GM23338 (cell line): ENCODE measurements around the gene OTOGL. TPM values are rescaled to one million over a fixed set of nuclear protein-coding genes. Genes with fewer than 3 reads are reported as not detected.

Experiments used
- ATAC-seq: fragments of 200-7000 bp; cut with Tn5 transposase; 3 replicates; pipeline ENCODE4 v1.9.1; 2020
- DNase-seq: peaks from one replicate; pipeline ENCODE4 v3.0.0-alpha.2; 2015; ENCODE audit warnings: low spot score
- H2AFZ ChIP-seq: fragments of 200-600 bp; sonication (generic); 2 replicates; pipeline ENCODE4 v1.8.0; 2016; ENCODE audit warnings: antibody characterized with exemption, mild to moderate bottlenecking, moderate library complexity
- H3F3A ChIP-seq: fragments of 200-600 bp; sonication (generic); replicated peaks from 2 replicates; pipeline ENCODE4 v1.8.0; 2017; ENCODE audit warnings: antibody characterized with exemption, mixed run types, low read depth
- H3K27ac ChIP-seq: fragments of 200-600 bp; sonication (generic); 2 replicates; pipeline ENCODE4 v1.6.1; 2016; ENCODE audit warnings: low read depth
- H3K27me3 ChIP-seq: fragments of 200-600 bp; sonication (generic); 2 replicates; pipeline ENCODE4 v1.8.0; 2016; ENCODE audit warnings: mild to moderate bottlenecking, mixed run types, moderate library complexity; ENCODE audit not compliant: insufficient read depth
- H3K36me3 ChIP-seq: fragments of 200-600 bp; sonication (generic); 2 replicates; pipeline ENCODE4 v1.8.0; 2016; ENCODE audit warnings: mild to moderate bottlenecking; ENCODE audit not compliant: insufficient read depth
- H3K4me1 ChIP-seq: fragments of 200-600 bp; sonication (generic); 2 replicates; pipeline ENCODE4 v1.8.0; 2016; ENCODE audit warnings: mild to moderate bottlenecking, moderate library complexity; ENCODE audit not compliant: insufficient read depth
- H3K4me2 ChIP-seq: fragments of 200-600 bp; sonication (generic); 2 replicates; pipeline ENCODE4 v1.7.1; 2017; ENCODE audit warnings: mixed run types
- H3K4me3 ChIP-seq: fragments of 200-600 bp; sonication (generic); 2 replicates; pipeline ENCODE4 v1.6.1; 2016; ENCODE audit warnings: mixed run types
- H3K79me2 ChIP-seq: fragments of 200-600 bp; sonication (generic); replicated peaks from 2 replicates; pipeline ENCODE4 v1.8.0; 2017; ENCODE audit warnings: mild to moderate bottlenecking; ENCODE audit not compliant: insufficient read depth
- H3K9me2 ChIP-seq: fragments of 200-600 bp; sonication (generic); 2 replicates; pipeline ENCODE4 v1.8.0; 2017; ENCODE audit not compliant: insufficient read depth
- H4K20me1 ChIP-seq: fragments of 200-600 bp; sonication (generic); replicated peaks from 2 replicates; pipeline ENCODE4 v1.8.0; 2017; ENCODE audit warnings: mild to moderate bottlenecking; ENCODE audit not compliant: insufficient read depth
- H3K27ac Mint-ChIP-seq: 2 replicates; pipeline ENCODE4 v1.8.0; 2020; ENCODE audit warnings: inconsistent platforms, mild to moderate bottlenecking, moderate library complexity, mixed read lengths
- H3K27me3 Mint-ChIP-seq: 3 replicates; pipeline ENCODE4 v1.8.0; 2022; ENCODE audit warnings: low read depth, mild to moderate bottlenecking, moderate library complexity, mixed read lengths, inconsistent platforms; ENCODE audit not compliant: insufficient read depth, poor library complexity
- H3K36me3 Mint-ChIP-seq: 3 replicates; pipeline ENCODE4 v1.8.0; 2021; ENCODE audit warnings: low read depth, mild to moderate bottlenecking, inconsistent platforms, moderate library complexity, mixed read lengths
- H3K4me1 Mint-ChIP-seq: 3 replicates; pipeline ENCODE4 v1.8.0; 2020; ENCODE audit warnings: mild to moderate bottlenecking, inconsistent platforms, mixed read lengths
- H3K4me3 Mint-ChIP-seq: 3 replicates; pipeline ENCODE4 v1.8.0; 2021; ENCODE audit warnings: moderate library complexity, mild to moderate bottlenecking, inconsistent platforms, mixed read lengths
- H3K9me3 Mint-ChIP-seq: 3 replicates; pipeline ENCODE4 v1.8.0; 2020; ENCODE audit warnings: moderate library complexity, mild to moderate bottlenecking, inconsistent platforms, mixed read lengths
- CREB1 ChIP-seq: fragments of 250-450 bp; sonication (Bioruptor Pico); IDR thresholded peaks from 2 replicates; pipeline ENCODE4 v1.5.0; 2020; ENCODE audit warnings: low read depth, mild to moderate bottlenecking, moderate library complexity
- EZH2 ChIP-seq: fragments of 200-600 bp; sonication (generic); IDR thresholded peaks from one replicate; pipeline ENCODE4 v1.8.0; 2017; ENCODE audit warnings: antibody characterized with exemption, mild to moderate bottlenecking, low read depth; ENCODE audit not compliant: unreplicated experiment
- EZH2phosphoT487 ChIP-seq: fragments of 200-600 bp; sonication (generic); IDR thresholded peaks from one replicate; pipeline ENCODE4 v1.8.1; 2018; ENCODE audit warnings: antibody characterized with exemption; ENCODE audit not compliant: unreplicated experiment
- JUNB ChIP-seq: IDR thresholded peaks from one replicate; pipeline ENCODE4 v1.6.1; 2016; ENCODE audit warnings: antibody characterized with exemption; ENCODE audit not compliant: unreplicated experiment
- NANOG ChIP-seq: IDR thresholded peaks from 2 replicates; pipeline ENCODE4 v1.6.1; 2016; ENCODE audit warnings: antibody characterized with exemption, borderline replicate concordance
- POLR2AphosphoS5 ChIP-seq: IDR thresholded peaks from 2 replicates; pipeline ENCODE4 v1.6.1; 2016; ENCODE audit warnings: antibody characterized with exemption, low read depth
- STAT1 ChIP-seq: IDR thresholded peaks from one replicate; pipeline ENCODE4 v1.6.1; 2016; ENCODE audit warnings: antibody characterized with exemption; ENCODE audit not compliant: unreplicated experiment
- ZNF114 ChIP-seq: fragments of 250-450 bp; sonication (Bioruptor Pico); IDR thresholded peaks from 2 replicates; pipeline ENCODE4 v1.5.0; 2020; ENCODE audit warnings: mild to moderate bottlenecking, moderate library complexity
- ZNF331 ChIP-seq: fragments of 250-450 bp; sonication (Bioruptor Pico); IDR thresholded peaks from 2 replicates; pipeline ENCODE4 v1.5.0; 2020; ENCODE audit warnings: low read depth, mild to moderate bottlenecking, moderate library complexity
- polyA plus RNA-seq: library from polyadenylated mRNA; unstranded; fragments of >200 nt; fragmentation: Nextera tagmentation; extraction: Ambion mirVana; gene quantifications from 2 replicates; pipeline ENCODE4 v1.2.1, GENCODE V29; 2016
- total RNA-seq: library from RNA; depleted of rRNA; stranded (reverse); fragments of >200 nt; shearing (Covaris generic); gene quantifications from 2 replicates; pipeline ENCODE4 v1.2.3, GENCODE V29; 2014
- TF ChIP-seq, protein P1 (sequence below): IDR thresholded peaks from one replicate; pipeline ENCODE4 v1.6.1; 2018; ENCODE audit warnings: antibody characterized with exemption; ENCODE audit not compliant: unreplicated experiment
- TF ChIP-seq, protein P2 (sequence below), 2 experiments: fragments of 200-600 bp in 1 of 2; sonication (generic) in 1 of 2; conservative IDR thresholded peaks; 2 replicates each; pipeline versions ENCODE4 v1.5.1 to v1.6.1; 2016 to 2017; ENCODE audit warnings: antibody characterized with exemption in 2 of 2, low read depth in 2 of 2, mild to moderate bottlenecking in 2 of 2, moderate library complexity in 1 of 2
- TF ChIP-seq, protein P3 (sequence below): IDR thresholded peaks from 2 replicates; pipeline ENCODE4 v1.6.1; 2016; ENCODE audit warnings: antibody characterized with exemption
- TF ChIP-seq, protein P4 (sequence below): fragments of 250-450 bp; sonication (Bioruptor Pico); IDR thresholded peaks from 2 replicates; pipeline ENCODE4 v1.5.0; 2020; ENCODE audit warnings: mild to moderate bottlenecking, moderate library complexity

The OTOGL gene
- total and polyA plus RNA-seq, 2 experiments from 2014 or later: 0.36 to 0.66 TPM

DNA sequence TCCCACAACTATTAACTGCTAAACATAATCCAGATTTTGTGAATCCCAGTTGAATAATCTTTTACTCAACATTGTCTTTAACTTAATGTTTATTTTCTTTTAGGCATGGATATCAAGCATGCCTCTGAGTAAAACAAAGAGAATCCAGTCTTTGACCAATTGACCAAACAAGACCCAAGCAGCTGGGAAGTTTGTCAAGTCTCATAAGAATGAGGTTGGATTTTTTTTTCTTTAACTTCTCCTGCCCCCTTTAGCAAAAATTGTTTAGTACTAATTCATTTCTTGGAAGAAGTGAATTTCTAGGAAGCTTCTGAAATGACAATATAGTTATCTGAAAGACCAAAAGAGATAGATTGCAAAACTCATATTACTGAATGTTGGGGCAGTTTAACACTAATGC is 89.9 kb downstream of the OTOGL start:
- Histone ChIP-seq H2AFZ (no peak overlapping the region), H3K4me2 (no peak overlapping the region), H3K9me2 (0 out of 2 replicates have a peak, but pooled peaks cover 3% of the 10 kb centered on the region), H3K79me2 (no peaks in the 10 kb centered on the region), H3K4me3 (no peak overlapping the region), H4K20me1 (no peaks in the 10 kb centered on the region), H3K27me3 (no peaks in the 10 kb centered on the region), H3K36me3 (no peaks in the 10 kb centered on the region), H3K4me1 (peaks cover 6% of the 10 kb centered on the region; the same call in 1 of the 2 replicates), H3K27ac (no peak overlapping the region), H3F3A (no peaks in the 10 kb centered on the region)
- Mint-ChIP-seq H3K4me1 (peaks cover 17% of the 10 kb centered on the region), H3K4me3 (no peak overlapping the region), H3K9me3 (no peaks in the 10 kb centered on the region), H3K27me3 (peaks cover 2% of the 10 kb centered on the region), H3K27ac (no peak overlapping the region), H3K36me3 (no peaks in the 10 kb centered on the region)
- TF ChIP-seq, protein P1, sequence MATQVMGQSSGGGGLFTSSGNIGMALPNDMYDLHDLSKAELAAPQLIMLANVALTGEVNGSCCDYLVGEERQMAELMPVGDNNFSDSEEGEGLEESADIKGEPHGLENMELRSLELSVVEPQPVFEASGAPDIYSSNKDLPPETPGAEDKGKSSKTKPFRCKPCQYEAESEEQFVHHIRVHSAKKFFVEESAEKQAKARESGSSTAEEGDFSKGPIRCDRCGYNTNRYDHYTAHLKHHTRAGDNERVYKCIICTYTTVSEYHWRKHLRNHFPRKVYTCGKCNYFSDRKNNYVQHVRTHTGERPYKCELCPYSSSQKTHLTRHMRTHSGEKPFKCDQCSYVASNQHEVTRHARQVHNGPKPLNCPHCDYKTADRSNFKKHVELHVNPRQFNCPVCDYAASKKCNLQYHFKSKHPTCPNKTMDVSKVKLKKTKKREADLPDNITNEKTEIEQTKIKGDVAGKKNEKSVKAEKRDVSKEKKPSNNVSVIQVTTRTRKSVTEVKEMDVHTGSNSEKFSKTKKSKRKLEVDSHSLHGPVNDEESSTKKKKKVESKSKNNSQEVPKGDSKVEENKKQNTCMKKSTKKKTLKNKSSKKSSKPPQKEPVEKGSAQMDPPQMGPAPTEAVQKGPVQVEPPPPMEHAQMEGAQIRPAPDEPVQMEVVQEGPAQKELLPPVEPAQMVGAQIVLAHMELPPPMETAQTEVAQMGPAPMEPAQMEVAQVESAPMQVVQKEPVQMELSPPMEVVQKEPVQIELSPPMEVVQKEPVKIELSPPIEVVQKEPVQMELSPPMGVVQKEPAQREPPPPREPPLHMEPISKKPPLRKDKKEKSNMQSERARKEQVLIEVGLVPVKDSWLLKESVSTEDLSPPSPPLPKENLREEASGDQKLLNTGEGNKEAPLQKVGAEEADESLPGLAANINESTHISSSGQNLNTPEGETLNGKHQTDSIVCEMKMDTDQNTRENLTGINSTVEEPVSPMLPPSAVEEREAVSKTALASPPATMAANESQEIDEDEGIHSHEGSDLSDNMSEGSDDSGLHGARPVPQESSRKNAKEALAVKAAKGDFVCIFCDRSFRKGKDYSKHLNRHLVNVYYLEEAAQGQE: no peak
- TF ChIP-seq POLR2AphosphoS5: no peak
- TF ChIP-seq ZNF114 (CRISPR knock-in tag): no peak
- TF ChIP-seq, protein P2, sequence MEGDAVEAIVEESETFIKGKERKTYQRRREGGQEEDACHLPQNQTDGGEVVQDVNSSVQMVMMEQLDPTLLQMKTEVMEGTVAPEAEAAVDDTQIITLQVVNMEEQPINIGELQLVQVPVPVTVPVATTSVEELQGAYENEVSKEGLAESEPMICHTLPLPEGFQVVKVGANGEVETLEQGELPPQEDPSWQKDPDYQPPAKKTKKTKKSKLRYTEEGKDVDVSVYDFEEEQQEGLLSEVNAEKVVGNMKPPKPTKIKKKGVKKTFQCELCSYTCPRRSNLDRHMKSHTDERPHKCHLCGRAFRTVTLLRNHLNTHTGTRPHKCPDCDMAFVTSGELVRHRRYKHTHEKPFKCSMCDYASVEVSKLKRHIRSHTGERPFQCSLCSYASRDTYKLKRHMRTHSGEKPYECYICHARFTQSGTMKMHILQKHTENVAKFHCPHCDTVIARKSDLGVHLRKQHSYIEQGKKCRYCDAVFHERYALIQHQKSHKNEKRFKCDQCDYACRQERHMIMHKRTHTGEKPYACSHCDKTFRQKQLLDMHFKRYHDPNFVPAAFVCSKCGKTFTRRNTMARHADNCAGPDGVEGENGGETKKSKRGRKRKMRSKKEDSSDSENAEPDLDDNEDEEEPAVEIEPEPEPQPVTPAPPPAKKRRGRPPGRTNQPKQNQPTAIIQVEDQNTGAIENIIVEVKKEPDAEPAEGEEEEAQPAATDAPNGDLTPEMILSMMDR (conservative IDR thresholded peaks at IDR 0.05; ENCODE audit: low read depth in 2 of 2): no peak
- no peak for TF ChIP-seq EZH2
- no peak for TF ChIP-seq EZH2phosphoT487
- no peak for TF ChIP-seq CREB1 (CRISPR knock-in tag)
- no peak for TF ChIP-seq JUNB
- no peak for TF ChIP-seq STAT1
- TF ChIP-seq NANOG: no peak
- TF ChIP-seq, protein P3, sequence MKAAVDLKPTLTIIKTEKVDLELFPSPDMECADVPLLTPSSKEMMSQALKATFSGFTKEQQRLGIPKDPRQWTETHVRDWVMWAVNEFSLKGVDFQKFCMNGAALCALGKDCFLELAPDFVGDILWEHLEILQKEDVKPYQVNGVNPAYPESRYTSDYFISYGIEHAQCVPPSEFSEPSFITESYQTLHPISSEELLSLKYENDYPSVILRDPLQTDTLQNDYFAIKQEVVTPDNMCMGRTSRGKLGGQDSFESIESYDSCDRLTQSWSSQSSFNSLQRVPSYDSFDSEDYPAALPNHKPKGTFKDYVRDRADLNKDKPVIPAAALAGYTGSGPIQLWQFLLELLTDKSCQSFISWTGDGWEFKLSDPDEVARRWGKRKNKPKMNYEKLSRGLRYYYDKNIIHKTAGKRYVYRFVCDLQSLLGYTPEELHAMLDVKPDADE: no peak
- TF ChIP-seq ZNF331 (CRISPR knock-in tag): no peak
- TF ChIP-seq, protein P4, sequence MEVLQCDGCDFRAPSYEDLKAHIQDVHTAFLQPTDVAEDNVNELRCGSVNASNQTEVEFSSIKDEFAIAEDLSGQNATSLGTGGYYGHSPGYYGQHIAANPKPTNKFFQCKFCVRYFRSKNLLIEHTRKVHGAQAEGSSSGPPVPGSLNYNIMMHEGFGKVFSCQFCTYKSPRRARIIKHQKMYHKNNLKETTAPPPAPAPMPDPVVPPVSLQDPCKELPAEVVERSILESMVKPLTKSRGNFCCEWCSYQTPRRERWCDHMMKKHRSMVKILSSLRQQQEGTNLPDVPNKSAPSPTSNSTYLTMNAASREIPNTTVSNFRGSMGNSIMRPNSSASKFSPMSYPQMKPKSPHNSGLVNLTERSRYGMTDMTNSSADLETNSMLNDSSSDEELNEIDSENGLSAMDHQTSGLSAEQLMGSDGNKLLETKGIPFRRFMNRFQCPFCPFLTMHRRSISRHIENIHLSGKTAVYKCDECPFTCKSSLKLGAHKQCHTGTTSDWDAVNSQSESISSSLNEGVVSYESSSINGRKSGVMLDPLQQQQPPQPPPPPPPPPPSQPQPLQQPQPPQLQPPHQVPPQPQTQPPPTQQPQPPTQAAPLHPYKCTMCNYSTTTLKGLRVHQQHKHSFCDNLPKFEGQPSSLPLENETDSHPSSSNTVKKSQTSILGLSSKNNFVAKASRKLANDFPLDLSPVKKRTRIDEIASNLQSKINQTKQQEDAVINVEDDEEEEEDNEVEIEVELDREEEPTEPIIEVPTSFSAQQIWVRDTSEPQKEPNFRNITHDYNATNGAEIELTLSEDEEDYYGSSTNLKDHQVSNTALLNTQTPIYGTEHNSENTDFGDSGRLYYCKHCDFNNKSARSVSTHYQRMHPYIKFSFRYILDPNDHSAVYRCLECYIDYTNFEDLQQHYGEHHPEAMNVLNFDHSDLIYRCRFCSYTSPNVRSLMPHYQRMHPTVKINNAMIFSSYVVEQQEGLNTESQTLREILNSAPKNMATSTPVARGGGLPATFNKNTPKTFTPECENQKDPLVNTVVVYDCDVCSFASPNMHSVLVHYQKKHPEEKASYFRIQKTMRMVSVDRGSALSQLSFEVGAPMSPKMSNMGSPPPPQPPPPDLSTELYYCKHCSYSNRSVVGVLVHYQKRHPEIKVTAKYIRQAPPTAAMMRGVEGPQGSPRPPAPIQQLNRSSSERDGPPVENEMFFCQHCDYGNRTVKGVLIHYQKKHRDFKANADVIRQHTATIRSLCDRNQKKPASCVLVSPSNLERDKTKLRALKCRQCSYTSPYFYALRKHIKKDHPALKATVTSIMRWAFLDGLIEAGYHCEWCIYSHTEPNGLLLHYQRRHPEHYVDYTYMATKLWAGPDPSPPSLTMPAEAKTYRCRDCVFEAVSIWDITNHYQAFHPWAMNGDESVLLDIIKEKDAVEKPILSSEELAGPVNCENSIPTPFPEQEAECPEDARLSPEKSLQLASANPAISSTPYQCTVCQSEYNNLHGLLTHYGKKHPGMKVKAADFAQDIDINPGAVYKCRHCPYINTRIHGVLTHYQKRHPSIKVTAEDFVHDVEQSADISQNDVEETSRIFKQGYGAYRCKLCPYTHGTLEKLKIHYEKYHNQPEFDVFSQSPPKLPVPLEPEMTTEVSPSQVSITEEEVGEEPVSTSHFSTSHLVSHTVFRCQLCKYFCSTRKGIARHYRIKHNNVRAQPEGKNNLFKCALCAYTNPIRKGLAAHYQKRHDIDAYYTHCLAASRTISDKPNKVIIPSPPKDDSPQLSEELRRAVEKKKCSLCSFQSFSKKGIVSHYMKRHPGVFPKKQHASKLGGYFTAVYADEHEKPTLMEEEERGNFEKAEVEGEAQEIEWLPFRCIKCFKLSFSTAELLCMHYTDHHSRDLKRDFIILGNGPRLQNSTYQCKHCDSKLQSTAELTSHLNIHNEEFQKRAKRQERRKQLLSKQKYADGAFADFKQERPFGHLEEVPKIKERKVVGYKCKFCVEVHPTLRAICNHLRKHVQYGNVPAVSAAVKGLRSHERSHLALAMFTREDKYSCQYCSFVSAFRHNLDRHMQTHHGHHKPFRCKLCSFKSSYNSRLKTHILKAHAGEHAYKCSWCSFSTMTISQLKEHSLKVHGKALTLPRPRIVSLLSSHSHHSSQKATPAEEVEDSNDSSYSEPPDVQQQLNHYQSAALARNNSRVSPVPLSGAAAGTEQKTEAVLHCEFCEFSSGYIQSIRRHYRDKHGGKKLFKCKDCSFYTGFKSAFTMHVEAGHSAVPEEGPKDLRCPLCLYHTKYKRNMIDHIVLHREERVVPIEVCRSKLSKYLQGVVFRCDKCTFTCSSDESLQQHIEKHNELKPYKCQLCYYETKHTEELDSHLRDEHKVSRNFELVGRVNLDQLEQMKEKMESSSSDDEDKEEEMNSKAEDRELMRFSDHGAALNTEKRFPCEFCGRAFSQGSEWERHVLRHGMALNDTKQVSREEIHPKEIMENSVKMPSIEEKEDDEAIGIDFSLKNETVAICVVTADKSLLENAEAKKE (CRISPR knock-in tag): no peak
- ATAC-seq (no peak), DNase-seq (no peak)
